Stimulated activated CD4-positive, alpha-beta T cell treated with anti-CD3 and anti-CD28 coated beads, Interleukin-15, amount 100 ng/mL, for 1 hour (primary cell): Measurements from ENCODE around the gene ASB2.

Source experiments
- DNase-seq, 2 donors: peaks; one replicate each; pipeline ENCODE4 v3.0.0-alpha.2; 2020; ENCODE audit warnings: low read depth in 1 of 2, low spot score in 1 of 2

The ASB2 gene

DNA sequence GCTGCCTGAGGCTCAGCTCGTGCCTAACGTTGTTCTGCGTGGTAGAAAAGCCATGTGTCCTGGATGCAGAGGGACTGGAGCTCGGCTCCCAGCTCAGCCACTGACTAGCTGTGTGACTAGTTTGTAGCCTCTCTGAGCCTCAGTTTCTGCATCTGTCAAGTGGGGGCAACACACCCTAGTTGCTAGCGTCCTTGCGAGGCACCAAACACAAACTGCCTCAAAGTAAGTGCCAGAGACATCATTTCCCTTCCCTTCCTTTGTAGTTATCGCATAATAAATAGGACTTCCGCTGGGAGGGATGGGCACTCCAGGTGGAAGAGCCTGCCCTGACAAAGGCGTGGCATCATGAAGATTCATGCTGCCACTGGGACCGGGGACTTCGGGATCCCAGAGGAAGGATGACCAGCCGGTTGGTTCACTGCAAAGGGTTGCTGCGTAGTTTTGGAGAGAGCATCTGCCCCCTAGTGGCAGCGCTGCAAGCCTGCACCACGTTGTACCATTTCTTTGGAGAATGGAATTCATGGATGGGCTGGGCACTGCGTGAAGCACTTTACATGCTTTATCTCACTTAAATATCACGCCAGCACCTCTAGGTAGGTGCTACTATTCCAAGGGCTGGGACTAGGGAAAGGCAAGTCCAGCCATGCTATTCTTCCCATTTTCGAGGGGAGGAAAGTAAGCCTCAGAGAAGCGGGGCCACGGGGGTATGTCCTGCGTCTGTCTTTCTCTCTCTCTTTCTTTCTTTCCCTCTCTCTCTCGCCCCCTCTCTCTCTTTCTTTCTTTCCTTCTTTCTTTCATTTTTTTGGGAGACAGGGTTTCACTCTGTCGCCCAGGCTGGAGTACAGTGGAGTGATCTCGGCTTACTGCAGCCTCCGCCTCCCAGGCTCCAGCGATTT lies 25.4 kb upstream of the ASB2 start:
- DNase-seq = peak; percentile 16 to 35

DNA sequence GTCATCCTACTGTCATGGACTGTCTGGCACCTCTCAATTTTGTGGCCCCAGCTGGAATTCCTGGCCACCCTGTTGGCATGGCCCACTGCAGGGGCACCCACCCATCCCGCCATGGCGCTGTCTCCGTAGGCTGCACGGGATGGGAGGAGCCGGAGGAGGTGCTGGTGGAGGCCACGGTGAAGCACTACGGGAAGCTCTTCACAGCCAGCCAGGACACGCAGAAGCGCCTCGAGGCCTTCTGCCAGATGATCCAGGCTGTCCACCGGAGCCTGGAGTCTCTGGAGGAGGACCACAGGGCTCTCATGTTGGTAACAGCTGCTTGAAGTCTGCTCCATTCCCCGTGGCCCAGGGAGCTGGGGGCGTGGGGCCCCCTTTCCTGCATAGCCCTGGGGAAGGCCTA lies 24.6 kb upstream of the ASB2 start:
- DNase-seq = no peak

DNA sequence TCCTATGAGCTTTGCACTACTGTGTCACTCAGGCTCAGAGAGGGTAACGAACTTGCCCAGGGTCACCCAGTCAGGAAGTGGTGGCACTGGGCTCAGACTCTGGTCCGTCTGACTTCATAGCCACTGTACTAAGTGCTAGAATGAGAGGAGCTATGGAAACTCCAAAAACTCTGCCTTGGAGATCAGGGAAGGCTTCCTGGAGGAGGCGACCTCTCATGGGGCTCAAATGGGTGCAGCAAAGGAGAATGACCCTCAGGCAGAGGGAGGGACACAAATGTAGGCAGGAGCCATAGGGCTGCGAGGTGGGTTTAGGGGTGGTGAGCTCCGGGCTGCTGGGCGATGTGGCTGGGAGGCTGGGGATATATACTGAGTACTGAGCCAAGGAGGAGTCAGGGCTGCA lies 23.9 kb upstream of the ASB2 start:
- no peak for DNase-seq

DNA sequence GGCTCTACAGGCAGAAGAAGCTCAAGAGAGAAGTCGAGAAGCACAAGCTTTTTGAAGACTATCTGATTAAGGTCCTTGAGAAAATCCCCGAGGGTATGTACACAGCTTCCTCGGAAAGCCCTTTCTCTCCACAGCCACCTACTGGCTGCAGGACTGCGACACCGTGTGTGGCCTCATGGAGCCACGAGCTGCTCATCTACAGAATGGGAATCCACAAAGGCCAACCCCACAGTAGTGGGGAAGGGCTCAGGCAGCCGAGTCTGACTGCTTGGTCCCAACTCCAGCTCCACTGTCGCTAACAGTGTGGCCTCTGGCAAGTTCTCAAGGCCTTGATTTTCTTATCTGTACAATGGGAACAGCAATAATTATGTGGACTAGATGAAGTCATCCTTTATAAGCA lies 23.2 kb upstream of the ASB2 start:
- no peak for DNase-seq

DNA sequence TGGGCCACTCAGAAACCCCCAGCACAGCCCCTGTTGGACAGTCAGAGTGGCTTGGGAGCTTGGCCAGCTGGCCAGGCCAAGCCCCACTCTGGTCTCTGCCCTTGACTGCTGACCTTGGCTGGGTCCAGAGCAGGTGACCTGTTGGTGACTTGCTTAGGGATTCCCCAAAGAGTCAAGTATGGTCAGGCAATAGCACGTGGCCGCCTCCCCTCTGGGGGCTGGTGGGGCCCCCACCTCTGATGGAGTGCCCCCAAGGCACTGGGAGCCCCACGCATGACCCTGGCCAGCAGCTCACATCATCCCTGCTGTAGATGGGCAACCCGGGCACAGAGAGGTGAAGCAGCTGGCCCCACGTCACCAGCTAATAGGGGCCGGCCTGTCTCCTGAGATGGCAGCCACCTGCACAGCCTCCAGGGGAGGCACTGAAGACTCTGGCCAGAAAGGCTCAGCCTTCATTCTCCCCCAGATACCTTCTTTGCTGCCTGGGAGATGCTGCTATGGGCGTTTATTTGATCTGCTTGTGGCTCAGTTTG lies 22.6 kb upstream of the ASB2 start:
- DNase-seq = no peak

DNA sequence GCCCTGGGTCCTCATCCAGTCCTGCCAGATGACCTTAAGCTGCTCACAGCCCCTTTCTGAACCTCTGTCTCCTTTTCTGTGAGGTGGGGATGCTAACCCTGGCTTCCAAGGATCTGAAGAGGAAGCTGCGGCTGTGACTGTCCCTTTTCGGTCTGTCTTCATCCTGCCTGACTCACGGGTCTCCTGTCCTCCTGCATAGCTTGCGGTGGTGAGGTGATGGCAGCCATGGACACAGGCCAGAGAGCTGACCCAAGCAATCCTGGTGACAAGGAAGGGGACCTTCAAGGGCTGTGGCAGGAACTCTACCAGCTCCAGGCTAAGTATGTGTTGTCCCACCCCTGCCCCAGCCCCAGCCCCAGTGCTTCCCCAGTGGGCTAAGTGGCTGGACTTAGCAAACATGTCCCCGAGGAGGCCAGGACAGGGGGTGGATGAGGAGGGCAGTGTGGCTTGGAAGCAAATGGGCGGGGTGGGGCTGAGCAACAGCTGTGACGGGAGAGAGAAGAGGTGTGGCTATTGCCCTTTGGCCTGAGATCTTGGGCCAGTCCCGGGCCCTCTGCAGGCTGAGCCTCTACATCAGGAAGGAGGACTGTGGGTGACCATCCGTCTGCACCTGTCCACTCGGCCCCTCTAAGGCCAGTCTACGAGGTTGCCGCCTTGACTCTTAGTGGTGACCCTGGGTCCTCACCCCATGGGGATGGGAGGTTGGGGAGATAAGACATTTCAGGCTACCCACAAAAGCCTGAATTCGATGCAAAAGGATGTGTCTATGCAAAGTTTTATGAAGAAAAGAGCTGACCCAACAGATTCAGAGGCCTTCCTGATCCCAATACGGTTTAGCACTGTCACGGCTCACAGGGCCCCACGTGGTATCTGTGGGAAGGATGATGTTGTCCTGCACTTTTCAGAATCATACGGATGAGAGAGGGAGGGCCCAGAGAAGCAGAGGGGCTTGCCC lies 21.8 kb upstream of the ASB2 start:
- no peak for DNase-seq

DNA sequence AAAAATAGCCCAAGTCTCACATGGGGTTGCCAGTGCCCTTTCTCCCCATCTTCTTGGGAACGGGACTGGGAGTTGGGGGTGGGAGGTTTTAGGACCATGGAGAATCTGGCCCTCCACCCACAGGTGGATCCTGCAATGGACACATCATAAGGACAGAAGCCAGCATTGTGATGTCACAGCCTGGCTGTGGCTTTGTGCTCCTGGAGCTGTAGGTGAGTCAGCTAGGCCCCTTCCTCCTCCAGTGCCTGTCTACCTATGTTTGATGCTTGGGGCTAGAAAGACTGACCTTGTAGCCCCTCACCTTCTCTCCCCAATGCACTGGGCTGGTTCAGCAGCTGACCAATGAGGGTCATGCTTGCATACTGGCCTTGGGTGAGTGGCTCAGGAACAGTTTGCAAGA lies 20.7 kb upstream of the ASB2 start, which contains the start of gene CCDC197:
CCDC197 (plus strand) TSS at position 220 of the 400 bp plus-strand sequence. CDS start 831 bp downstream, outside the sequence.
- DNase-seq = no peak

DNA sequence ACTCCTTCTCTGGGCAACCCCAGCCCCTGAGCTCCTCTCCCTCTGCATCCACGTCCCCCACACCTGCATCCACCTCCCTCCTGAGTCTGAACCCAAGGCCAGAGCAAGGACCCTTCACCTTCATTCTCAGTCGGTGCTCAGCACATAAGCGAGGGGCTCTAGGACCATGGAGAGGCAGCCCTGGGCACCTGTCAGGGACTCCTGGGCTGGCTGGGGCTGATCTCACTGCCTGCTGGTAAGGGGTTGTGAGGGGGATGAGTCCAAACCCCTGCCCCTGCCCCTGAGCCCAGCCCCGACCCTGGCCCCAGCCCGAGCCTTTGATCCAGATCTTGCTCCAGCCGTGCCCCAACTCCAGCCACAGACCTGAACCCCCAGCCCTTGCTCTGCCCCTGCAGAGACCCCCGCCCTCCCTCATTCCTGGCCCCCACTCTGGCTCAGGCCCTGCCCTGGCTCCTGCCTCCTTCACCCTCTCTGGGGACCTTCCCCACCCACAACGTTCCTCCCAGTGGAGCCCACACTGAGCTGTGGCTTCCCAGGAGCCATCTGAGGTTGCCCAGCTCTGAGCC lies 19.8 kb upstream of the ASB2 start:
- no peak for DNase-seq

DNA sequence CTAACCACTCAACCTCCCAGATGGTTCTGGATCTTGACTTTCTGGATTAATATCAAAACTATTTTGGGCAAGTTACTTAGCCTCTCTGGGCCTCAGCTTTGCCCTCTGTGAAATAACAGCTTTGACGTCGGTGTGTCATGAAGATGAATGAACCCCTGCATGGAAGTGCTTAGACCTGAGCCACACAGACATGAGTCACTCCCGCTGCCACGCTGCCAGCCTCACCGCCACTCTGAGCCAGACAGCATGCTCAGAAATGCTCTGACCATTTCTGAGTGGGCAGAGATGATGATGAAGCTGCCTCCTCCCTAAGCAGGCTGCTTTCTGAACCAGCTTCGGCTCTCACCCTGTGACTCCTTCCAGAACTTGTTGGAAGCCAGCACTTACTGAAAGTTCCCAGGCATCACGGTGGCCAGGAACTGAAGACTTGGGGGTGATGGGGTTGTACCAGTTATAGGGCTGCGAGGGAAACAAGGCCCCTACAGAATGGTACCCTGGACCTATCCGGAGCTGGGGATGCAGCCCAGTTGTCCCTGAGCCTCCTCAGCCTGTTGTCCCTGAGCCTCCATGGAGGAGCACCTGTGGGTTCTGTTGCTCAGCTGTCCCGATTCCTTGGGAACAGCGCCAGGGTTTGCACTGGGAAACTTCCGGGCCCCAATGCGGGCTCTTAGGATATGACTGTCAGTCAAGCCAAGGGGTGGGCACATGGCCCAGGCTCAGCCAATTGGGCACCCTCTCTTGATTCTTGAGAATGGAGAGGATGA lies 18.7 kb upstream of the ASB2 start:
- peak in 1 of 2 donors; percentile 42 for DNase-seq

DNA sequence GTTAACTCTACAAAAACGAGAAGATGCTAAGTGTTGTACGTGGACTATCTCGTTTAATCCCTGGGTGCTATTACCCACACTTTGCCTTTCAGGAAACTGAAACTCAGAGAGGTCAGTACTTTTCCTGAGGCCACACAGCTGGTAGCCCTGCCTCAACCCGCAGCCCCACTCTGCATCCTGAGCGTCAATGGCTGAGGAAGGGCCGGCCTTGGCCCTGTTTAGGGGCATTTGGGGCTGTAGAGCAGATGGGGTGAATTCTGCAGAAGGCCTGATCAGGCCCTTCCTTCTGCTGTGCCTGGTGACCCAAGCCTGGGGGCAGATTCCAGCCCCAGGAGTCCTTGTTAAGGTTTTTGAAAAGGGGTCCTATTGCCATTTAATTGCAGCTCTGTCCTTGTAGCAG lies 17.0 kb upstream of the ASB2 start:
- DNase-seq = no peak

DNA sequence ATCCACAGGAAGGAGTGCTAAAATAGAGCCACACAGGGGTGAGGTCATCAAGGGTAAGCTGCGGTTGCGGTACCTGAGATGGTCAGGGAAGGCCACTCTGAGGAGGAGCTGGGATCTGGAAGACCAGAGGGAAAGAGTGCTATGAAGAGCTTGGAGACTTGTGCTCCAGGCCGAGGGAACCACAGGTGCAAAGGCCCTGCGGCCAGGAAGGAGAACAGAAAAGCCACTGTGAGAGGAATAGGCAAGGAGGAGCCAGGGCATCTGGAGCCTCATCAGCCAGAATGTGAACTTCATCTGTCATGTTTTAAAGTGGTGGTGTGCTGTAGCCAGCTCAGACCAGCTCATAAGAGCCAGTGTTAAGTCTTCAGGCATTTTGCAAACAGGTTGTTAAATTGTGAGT lies 15.3 kb upstream of the ASB2 start:
- no peak for DNase-seq

DNA sequence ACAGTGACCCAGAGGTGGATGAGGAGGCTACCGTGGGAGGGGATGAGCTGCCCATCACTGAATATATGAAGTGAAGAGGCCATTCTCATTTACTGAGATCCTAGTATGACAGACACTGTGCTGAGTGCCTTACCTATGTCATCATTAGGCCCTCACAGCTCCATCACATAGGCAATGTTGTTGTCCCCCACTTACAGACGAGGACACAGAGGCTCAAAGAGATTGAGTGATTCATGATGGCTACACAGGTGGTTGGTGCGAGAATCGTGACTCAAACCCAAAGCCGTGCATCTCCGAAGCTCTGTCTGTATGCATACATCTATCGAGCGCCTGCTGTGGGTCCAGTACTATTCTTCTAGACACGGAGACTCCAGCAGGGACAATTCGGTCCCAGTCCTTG lies 14.8 kb upstream of the ASB2 start:
- DNase-seq = no peak

DNA sequence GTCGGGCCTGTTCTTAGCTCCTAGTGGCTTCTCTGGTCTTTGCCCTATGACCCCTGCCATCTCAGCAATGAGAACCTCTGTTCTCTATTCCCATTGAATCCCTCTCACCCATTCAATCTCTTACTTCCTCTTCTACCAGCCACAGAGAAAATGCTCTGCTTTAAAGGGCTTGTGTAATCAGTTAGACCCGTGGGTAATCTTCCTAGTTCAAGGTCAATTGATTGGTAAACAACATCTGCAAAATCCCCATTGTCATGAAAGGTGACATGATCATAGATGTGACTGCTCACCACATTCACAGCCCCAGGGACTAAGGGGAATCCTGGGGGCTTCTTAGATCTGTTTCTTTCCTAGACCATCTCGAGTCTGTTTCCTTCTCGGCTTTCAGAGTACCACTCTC lies 13.6 kb upstream of the ASB2 start:
- DNase-seq = no peak

DNA sequence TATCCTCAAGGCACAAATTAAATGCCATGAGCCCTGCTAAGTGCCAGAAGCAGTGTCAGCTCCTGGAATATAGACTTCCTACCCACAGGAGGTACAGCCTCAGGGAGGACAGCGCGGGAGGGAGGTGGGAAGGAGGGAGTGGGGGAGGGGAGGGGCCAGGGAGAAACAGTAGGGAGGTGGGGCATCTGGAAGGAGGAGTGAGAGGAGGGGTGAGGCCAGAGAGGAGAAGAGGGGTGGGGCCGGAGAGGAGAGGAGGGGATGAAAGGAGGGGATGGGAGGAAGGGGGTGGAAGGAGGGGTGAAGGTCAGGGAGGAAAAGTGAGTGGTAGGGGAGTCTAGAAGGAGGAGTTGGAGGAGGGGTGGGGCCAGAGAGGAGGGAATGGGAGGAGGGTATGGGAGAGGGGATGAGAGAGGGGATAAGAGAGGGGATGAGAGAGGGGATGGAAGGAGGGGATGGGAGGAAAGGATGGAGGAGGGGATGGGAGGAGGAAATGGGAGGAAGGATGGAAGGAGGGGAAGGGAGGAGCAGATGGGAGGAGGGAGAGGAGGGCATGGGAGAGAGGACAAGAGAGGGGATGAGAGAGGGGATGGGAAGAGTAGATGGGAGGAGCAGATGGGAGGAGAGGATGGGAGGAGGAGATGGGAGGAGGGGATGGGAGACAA lies 11.6 kb upstream of the ASB2 start:
- no peak for DNase-seq

DNA sequence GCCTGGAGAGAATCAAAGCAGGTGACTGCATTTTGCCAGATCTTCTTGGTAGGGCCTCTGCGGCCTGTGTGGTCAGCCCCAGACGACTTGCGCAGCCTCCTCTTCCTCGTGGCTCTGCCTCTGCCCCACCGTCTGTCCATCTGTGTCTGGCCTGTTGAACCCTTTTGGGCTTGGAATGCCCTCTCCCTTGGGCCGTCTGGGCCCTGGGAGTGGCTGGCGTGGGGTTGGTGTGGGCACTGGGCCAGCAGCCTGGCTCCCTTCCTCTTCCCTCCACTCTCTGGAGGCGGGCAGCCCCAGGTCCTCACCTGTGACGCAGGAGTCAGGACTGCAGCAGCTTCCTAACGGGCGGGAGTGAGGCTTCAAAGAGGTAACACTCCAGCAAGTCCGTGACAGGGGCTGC lies 11.0 kb upstream of the ASB2 start:
- DNase-seq = no peak

DNA sequence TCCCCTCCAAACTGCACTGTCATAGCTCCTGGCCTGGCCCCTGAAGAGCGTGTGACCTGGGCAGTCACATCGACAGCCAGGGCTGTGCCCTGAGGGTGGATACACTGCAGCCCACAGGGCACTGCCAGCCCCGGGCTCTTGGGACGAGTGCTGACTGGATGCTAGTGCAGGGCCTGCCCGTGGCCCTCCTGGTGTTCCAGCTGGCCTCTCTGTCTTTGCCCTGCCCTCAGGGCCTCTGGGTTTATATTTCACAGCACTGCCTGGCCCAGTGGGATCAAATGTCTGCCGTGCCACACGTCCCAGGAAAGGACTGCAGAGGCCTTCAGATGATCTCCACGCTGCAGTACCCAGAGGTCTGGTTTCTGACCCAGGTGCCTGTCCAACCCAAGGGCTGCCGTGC lies 10.6 kb upstream of the ASB2 start:
- DNase-seq = no peak

DNA sequence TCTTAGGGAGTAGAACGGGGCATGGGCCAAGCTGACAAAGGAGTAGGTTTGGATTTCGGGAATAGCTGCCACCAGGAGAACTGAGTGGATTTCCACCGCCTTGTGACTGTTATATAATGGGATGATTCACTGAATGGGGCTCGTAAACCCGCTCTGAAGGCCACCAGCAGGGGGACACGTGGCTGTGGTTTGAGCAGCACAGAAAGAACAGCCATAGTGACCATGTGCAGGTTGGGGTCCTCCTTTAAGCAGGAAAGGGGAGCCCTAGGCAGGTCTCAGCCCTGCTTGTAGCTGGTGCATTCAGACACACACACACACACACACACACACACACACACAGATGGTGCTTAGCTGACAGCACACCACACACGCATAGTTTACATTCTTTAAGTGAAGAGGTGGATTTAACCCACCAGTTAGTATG lies 8.6 kb upstream of the ASB2 start:
- DNase-seq = no peak

DNA sequence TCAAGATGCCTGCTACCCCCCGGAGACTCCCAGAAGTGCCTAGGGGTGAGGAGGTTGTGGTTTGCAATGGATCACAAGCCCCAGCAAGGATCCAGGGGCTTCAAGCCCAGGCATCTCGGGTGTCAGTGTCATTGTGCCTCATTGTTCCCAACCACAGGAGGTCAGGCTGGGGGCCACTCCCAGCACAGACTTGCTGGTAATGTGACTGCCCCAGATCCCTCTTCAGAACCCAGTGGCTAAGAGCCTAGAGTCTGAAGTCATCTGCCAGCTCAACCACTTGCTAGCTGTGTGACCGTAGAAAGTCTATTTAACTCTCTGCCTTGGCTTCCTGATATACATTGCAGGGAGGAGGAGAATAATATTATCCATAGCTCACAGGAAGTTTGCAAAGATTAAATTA lies 7.7 kb upstream of the ASB2 start:
- no peak for DNase-seq

DNA sequence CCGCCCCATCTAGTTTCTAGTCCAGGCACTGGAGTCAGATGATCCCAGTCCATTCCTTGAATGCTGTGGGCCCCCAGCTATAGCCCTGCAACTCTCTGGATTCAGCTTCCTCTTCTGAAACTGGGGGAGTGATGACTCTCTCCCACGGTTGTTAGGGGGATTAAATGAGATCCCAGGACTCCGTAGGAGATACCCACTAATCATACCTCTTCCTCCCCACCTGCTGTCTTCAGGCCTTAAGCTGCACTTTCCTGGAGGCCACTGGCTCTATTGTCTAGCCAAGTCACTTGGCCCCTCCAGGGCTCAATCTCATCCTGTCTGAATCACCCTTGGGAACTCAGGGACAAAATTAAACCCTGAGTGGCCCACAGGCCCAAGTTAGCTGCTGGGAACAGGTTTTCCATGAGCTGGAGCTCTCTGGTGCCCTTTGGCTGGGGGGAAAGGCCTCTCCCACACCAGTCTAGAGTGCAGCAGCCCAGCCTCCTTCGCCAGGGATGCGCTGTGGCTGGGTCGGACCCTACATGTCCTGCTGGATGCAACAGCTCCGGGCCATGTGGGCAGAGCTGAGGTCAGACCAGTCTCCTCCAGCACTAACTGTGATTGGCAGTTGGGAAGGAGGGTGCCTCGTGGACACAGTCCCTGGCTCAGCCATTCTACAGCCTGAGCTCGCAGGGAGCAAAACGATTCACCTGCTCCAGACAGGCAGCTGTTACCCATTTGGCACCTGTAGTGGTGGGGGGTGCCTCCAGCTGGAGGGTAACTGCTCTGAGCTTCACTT lies 6.0 kb upstream of the ASB2 start:
- no peak for DNase-seq
